HepG2 (cell line): ENCODE measurements around the gene NCOA7.

Experiments used
- SALL1 ChIP-seq: sonication (generic); formaldehyde crosslinking; IDR thresholded peaks from 2 replicates; pipeline ENCODE4 v1.8.0; 2022; ENCODE audit warnings: mild to moderate bottlenecking, missing genetic modification reagents
- ZNF850 ChIP-seq: sonication (generic); formaldehyde crosslinking; conservative IDR thresholded peaks from 2 replicates; pipeline ENCODE4 v1.9.0; 2021; ENCODE audit warnings: mild to moderate bottlenecking, missing genetic modification reagents
- TF ChIP-seq, protein P1 (sequence below): sonication (generic); formaldehyde crosslinking; IDR thresholded peaks from 2 replicates; pipeline ENCODE4 v1.9.0; 2021; ENCODE audit warnings: missing genetic modification reagents, borderline replicate concordance

DNA sequence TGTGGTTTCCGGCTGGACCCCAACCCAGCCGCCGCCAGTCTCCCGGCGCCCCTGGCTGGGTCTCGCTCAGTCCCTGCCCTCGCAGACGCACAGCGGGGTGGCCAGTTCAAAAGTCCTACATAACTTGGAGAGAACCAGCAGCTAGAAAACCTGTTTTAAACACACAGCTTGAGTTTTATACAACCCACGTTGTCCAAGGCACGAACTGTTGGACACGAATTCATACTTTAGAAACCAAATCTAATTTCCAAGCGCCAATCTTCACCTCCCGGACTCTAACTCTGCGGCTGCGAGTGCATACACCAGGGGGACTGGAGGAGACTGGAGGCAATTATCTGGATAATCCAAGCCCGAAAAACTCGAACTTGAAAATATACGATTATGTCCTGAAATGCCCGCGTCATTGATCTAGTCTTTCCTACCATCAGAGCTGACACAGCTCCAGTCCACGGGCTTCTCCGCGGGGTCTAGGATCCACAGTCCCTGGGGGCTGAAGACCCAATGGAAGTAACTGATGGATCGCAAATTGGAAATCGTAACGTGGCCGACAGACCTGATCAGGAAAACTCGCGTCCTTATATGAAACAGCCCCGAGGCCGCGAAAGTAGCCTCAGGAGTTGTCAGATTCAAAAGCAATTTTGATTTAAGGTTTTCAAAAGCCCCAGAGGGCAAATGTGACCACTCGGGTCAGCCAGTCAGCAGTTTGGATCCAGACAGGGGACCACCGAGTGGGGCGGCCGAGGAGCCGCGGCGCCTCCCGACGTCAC, 42.2 kb upstream of the NCOA7 start:
- 0 out of 2 replicates have a peak, but pooled peaks have one; percentile 13 for TF ChIP-seq SALL1 (CRISPR knock-in tag)
- TF ChIP-seq ZNF850 (CRISPR knock-in tag), result no peak; the same call in 1 of the 2 replicates
- TF ChIP-seq, protein P1, sequence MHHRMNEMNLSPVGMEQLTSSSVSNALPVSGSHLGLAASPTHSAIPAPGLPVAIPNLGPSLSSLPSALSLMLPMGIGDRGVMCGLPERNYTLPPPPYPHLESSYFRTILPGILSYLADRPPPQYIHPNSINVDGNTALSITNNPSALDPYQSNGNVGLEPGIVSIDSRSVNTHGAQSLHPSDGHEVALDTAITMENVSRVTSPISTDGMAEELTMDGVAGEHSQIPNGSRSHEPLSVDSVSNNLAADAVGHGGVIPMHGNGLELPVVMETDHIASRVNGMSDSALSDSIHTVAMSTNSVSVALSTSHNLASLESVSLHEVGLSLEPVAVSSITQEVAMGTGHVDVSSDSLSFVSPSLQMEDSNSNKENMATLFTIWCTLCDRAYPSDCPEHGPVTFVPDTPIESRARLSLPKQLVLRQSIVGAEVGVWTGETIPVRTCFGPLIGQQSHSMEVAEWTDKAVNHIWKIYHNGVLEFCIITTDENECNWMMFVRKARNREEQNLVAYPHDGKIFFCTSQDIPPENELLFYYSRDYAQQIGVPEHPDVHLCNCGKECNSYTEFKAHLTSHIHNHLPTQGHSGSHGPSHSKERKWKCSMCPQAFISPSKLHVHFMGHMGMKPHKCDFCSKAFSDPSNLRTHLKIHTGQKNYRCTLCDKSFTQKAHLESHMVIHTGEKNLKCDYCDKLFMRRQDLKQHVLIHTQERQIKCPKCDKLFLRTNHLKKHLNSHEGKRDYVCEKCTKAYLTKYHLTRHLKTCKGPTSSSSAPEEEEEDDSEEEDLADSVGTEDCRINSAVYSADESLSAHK (CRISPR knock-in tag), result no peak
